Measurements from ENCODE around the gene THAP5. TPM values are rescaled to one million over a fixed set of nuclear protein-coding genes. Genes with fewer than 3 reads are reported as not detected.

THAP5 gene
- total RNA-seq, 1 donor from 2014 or later = 26.6 TPM

DNA sequence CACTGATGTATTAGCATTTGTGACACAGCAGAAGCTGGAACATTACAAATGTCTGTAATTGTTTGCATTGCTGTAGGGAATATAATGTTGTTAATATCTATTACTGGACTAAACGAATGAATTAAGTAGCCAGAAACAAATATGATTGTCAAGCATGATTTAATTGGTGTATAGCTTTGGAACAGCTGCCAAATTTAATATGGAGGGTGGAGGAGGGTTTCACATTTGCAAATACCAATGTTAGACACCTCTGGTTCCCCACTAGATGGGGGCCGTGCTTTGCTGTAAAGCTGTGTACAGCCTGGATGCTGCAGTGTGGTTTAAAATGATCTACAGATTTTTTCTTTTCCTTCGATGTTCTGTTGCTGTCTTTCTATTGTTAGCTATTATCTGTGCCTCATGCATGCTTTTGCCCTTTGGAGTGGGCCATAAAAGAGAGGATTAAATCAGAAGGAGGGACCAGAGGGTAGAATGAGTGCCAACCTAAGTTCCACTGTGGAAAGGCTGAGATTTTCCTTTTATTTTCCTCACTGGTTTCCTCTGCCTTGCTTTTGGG, 23.2 kb upstream of the THAP5 start:
- Histone ChIP-seq H3K4me3 (no peak overlapping the region), H3K9me3 (no peaks in the 10 kb centered on the region), H3K27me3 (ENCODE audit: low read depth) (no peaks in the 10 kb centered on the region), H3K36me3 (no peaks in the 10 kb centered on the region), H3K27ac (no peak overlapping the region), H3K4me1 (no peaks in the 10 kb centered on the region)
- no peak for DNase-seq
- TF ChIP-seq, protein P1, sequence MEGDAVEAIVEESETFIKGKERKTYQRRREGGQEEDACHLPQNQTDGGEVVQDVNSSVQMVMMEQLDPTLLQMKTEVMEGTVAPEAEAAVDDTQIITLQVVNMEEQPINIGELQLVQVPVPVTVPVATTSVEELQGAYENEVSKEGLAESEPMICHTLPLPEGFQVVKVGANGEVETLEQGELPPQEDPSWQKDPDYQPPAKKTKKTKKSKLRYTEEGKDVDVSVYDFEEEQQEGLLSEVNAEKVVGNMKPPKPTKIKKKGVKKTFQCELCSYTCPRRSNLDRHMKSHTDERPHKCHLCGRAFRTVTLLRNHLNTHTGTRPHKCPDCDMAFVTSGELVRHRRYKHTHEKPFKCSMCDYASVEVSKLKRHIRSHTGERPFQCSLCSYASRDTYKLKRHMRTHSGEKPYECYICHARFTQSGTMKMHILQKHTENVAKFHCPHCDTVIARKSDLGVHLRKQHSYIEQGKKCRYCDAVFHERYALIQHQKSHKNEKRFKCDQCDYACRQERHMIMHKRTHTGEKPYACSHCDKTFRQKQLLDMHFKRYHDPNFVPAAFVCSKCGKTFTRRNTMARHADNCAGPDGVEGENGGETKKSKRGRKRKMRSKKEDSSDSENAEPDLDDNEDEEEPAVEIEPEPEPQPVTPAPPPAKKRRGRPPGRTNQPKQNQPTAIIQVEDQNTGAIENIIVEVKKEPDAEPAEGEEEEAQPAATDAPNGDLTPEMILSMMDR (IDR thresholded peaks at IDR 0.05) = no peak
- intact Hi-C loops (cut with DNase I) = no loop called here
- ATAC-seq = no peak

DNA sequence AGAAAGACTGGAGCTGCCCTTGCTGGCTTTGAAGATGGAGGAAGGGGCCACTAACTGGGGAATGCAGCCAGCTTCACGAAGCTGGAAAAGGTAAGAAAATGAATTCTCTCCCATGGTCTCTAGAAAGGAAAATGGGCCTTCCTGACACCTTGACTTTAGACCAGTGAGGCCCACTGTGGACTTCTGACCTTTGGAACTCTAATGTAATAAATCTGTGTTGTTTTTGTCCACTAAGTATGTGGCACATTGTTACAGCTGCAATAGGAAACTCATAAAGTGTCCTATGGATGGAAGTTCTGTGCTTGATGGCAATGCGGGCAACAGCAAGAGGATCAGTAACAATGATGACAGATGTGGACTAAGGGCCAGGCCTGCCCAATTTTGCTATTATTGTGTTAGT, 21.1 kb upstream of the THAP5 start:
- no peaks in the 10 kb centered on the region for H3K27me3 ChIP-seq (ENCODE audit: low read depth)
- H3K4me3 ChIP-seq = no peak overlapping the region
- H3K4me1 ChIP-seq = no peaks in the 10 kb centered on the region
- H3K36me3 ChIP-seq = no peaks in the 10 kb centered on the region
- DNase-seq (no peak), ATAC-seq (no peak)
- H3K27ac ChIP-seq = no peak overlapping the region
- intact Hi-C loops (cut with DNase I) = no loop called here
- H3K9me3 ChIP-seq = no peaks in the 10 kb centered on the region
- TF ChIP-seq, protein P1 (IDR thresholded peaks at IDR 0.05) = no peak

DNA sequence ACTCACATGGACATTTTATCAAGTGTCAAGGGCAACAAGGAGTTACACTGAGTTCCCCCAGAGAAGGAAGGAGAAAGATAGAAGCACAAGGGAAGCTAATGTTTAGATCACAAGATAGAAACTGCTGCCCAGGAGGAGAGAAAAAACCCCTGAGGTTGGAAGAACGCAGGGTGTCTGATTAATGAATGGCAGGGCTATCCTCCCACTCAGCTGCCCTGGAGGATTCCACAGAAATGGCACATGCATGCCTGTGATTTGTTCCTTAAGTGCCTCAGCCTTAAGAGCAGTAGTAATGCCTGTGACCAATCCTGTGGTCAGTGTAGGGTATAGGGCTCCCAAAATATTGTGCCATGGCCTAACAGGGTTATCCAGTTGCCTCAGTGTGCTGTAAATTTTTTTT, 20.4 kb upstream of the THAP5 start:
- Histone ChIP-seq H3K36me3 (no peaks in the 10 kb centered on the region), H3K4me1 (no peaks in the 10 kb centered on the region), H3K9me3 (no peaks in the 10 kb centered on the region), H3K4me3 (no peak overlapping the region), H3K27ac (no peak overlapping the region), H3K27me3 (ENCODE audit: low read depth) (no peaks in the 10 kb centered on the region)
- intact Hi-C loops (cut with DNase I) = no loop called here
- TF ChIP-seq, protein P1 (IDR thresholded peaks at IDR 0.05) = no peak
- DNase-seq (no peak), ATAC-seq (no peak)

DNA sequence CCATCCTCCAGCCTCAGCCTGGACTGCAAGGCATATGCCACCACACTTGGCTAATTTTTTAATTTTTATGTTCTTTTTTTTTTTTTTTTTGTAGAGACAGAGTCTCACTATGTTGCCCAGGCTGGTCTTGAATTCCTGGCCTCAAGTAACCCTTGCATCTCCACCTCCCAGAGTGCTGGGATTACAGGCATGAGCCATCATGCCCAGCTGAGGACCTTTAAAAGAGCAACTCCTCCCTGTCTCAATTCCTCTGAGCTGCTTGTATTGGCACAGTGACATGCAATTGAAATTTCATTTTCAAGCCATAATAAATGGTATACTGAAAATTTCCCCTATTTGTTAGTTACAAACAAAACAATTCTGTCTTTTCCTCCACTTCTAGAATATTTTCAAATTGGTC, 19.7 kb upstream of the THAP5 start:
- Histone ChIP-seq H3K9me3 (no peaks in the 10 kb centered on the region), H3K36me3 (no peaks in the 10 kb centered on the region), H3K27ac (no peak overlapping the region), H3K4me3 (no peak overlapping the region), H3K4me1 (no peaks in the 10 kb centered on the region), H3K27me3 (ENCODE audit: low read depth) (no peaks in the 10 kb centered on the region)
- no peak for ATAC-seq
- DNase-seq = no peak
- TF ChIP-seq, protein P1 (IDR thresholded peaks at IDR 0.05) = no peak
- intact Hi-C loops (cut with DNase I) = no loop called here

DNA sequence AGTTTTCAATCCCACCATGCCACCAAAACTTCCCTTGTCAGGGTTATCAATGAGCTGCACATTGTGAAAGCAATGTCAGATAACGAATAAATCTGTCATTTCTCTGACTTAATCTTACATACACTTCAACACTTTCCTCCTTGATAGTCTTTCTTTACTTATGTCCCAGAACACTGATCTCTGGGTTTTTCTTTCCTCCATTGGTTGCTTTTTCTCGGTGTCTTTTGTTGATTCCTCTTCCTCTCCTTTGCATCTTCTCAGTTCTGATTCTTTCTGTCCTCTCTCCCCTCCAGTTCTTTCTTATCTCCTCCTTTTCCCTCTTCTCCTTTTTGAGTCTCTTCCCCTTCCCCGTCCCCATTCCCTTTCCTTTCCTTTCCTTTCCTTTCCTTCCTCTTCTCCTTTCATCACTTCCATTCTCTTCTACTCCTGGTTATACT, 16.8 kb upstream of the THAP5 start:
- Histone ChIP-seq H3K4me1 (no peaks in the 10 kb centered on the region), H3K27ac (no peak overlapping the region), H3K4me3 (no peak overlapping the region), H3K9me3 (no peaks in the 10 kb centered on the region), H3K36me3 (no peaks in the 10 kb centered on the region), H3K27me3 (ENCODE audit: low read depth) (no peaks in the 10 kb centered on the region)
- intact Hi-C loops (cut with DNase I) = no loop called here
- no peak for DNase-seq
- ATAC-seq = no peak
- TF ChIP-seq, protein P1 (IDR thresholded peaks at IDR 0.05) = no peak

DNA sequence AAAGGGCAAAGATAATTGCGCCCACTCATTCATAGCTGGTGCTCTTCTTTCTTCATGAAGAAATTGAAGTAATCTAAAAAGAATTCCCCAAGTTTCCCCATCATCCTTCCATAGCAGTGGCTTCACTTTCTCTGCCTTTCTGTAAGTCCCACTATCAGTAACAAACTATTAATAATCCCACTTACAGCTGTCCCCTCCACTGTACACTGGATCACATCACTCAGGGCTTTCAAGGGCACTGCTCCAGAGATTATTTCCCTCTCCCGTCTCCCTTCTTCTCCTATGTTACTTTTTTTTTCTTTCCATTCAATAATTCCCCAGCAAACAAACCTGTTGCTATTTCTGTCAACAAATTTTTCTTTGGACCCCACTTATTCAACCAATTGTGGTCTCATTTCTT, 16.3 kb upstream of the THAP5 start:
- intact Hi-C loops (cut with DNase I) = no loop called here
- ATAC-seq = no peak
- DNase-seq = no peak
- Histone ChIP-seq H3K4me3 (no peak overlapping the region), H3K4me1 (no peaks in the 10 kb centered on the region), H3K27ac (no peak overlapping the region), H3K9me3 (no peaks in the 10 kb centered on the region), H3K27me3 (ENCODE audit: low read depth) (no peaks in the 10 kb centered on the region), H3K36me3 (no peaks in the 10 kb centered on the region)
- TF ChIP-seq, protein P1 (IDR thresholded peaks at IDR 0.05) = no peak
